ENCODE measurements around the gene ST8SIA5. TPM values are rescaled to one million over a fixed set of nuclear protein-coding genes. Genes with fewer than 3 reads are reported as not detected.

ST8SIA5 gene
- total and polyA plus RNA-seq, 2 experiments from 2014 or later: 3.3 to 4.8 TPM

DNA sequence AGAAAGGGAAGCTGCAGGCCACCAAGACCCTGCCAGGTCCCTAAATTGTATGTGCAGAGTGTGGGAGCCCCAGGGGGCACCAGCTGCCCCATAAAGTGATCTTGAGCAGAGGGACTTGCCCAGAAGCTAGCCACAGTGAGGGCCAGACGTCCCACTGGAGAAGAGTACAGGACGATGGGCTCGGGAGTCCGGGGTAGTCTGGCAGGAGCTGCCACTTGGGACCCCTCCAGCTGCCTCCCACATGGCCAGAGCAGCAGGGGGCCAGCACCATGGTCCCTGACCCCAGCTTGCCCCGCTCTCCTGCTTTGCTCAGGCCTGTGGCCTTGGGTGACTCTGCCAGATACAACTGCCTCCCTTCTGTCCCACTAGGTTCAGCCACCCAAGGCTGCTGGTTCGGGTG is 88.2 kb downstream of the ST8SIA5 start:
- H3K4me1 Mint-ChIP-seq: peaks cover 26% of the 10 kb centered on the region
- H3K79me2 ChIP-seq (replicated peaks; ENCODE audit: insufficient read depth): no peaks in the 10 kb centered on the region
- H3K4me1 ChIP-seq (ENCODE audit: insufficient read depth): peaks cover 18% of the 10 kb centered on the region
- H3K9me3 Mint-ChIP-seq: peaks cover under 1% of the 10 kb centered on the region; the same call in 2 of the 3 replicates
- no peak overlapping the region for H3K27ac ChIP-seq (ENCODE audit: low read depth)
- no peak overlapping the region for H3K4me2 ChIP-seq
- H3K27me3 ChIP-seq (ENCODE audit: insufficient read depth): no peaks in the 10 kb centered on the region
- H3K36me3 ChIP-seq (ENCODE audit: insufficient read depth): no peaks in the 10 kb centered on the region
- no peaks in the 10 kb centered on the region for H3F3A ChIP-seq (replicated peaks; ENCODE audit: low read depth)
- H3K4me3 ChIP-seq: no peak overlapping the region
- no peaks in the 10 kb centered on the region for H3K9me2 ChIP-seq (ENCODE audit: insufficient read depth)
- H3K27me3 Mint-ChIP-seq (ENCODE audit: insufficient read depth, low read depth, poor library complexity): peaks cover under 1% of the 10 kb centered on the region
- TF ChIP-seq NANOG (IDR thresholded peaks at IDR 0.05; ENCODE audit: borderline replicate concordance) (no peak), ZNF331 (CRISPR knock-in tag; IDR thresholded peaks at IDR 0.05; ENCODE audit: low read depth) (no peak), STAT1 (IDR thresholded peaks at IDR 0.05; ENCODE audit: unreplicated experiment) (no peak)
- ATAC-seq (no peak), DNase-seq (ENCODE audit: low spot score) (no peak)
- no peak overlapping the region for H3K4me3 Mint-ChIP-seq
- H4K20me1 ChIP-seq (replicated peaks; ENCODE audit: insufficient read depth): no peaks in the 10 kb centered on the region
- no peak overlapping the region for H2AFZ ChIP-seq
- H3K36me3 Mint-ChIP-seq (ENCODE audit: low read depth): peaks cover under 1% of the 10 kb centered on the region; the same call in 1 of the 3 replicates
- no peak overlapping the region for H3K27ac Mint-ChIP-seq

DNA sequence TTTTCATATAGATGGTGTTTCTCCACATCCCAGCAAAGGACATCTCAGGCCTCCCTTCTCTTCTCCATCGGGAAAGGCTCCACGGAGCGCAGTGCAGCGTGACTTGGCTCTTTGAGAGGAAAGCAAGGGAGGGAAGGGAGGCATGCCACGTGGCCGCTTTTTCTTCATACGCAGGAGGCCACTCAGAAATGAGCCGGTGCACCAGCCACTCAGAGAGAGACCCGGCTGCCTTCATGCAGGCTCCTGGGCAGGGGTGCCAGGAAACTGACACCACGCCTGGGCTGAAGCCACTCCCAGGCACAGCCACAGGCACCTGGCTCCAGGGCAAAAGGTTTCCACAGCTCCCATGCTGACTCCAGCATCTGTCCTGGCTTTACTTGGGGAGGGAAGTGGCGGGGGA is 88.7 kb downstream of the ST8SIA5 start:
- ATAC-seq (peak; percentile 63; the same call in 2 of the 3 replicates), DNase-seq (ENCODE audit: low spot score) (peak; percentile 17)
- Histone ChIP-seq H3K27ac (ENCODE audit: low read depth) (no peak overlapping the region), H4K20me1 (replicated peaks; ENCODE audit: insufficient read depth) (no peaks in the 10 kb centered on the region), H3K4me2 (no peak overlapping the region), H3F3A (replicated peaks; ENCODE audit: low read depth) (no peaks in the 10 kb centered on the region), H3K79me2 (replicated peaks; ENCODE audit: insufficient read depth) (no peaks in the 10 kb centered on the region), H3K36me3 (ENCODE audit: insufficient read depth) (no peaks in the 10 kb centered on the region), H3K4me1 (ENCODE audit: insufficient read depth) (peaks cover 18% of the 10 kb centered on the region), H2AFZ (peak overlapping the region; percentile 76; the same call in 1 of the 2 replicates), H3K4me3 (no peak overlapping the region), H3K27me3 (ENCODE audit: insufficient read depth) (no peaks in the 10 kb centered on the region), H3K9me2 (ENCODE audit: insufficient read depth) (no peaks in the 10 kb centered on the region)
- Mint-ChIP-seq H3K4me3 (no peak overlapping the region), H3K27ac (no peak overlapping the region), H3K4me1 (peaks cover 26% of the 10 kb centered on the region), H3K9me3 (peaks cover 6% of the 10 kb centered on the region), H3K36me3 (ENCODE audit: low read depth) (peaks cover 3% of the 10 kb centered on the region; the same call in 1 of the 3 replicates), H3K27me3 (ENCODE audit: insufficient read depth, low read depth, poor library complexity) (no peaks in the 10 kb centered on the region)
- no peak for TF ChIP-seq EZH2 (IDR thresholded peaks at IDR 0.05; ENCODE audit: low read depth, unreplicated experiment)
- TF ChIP-seq, protein P1, sequence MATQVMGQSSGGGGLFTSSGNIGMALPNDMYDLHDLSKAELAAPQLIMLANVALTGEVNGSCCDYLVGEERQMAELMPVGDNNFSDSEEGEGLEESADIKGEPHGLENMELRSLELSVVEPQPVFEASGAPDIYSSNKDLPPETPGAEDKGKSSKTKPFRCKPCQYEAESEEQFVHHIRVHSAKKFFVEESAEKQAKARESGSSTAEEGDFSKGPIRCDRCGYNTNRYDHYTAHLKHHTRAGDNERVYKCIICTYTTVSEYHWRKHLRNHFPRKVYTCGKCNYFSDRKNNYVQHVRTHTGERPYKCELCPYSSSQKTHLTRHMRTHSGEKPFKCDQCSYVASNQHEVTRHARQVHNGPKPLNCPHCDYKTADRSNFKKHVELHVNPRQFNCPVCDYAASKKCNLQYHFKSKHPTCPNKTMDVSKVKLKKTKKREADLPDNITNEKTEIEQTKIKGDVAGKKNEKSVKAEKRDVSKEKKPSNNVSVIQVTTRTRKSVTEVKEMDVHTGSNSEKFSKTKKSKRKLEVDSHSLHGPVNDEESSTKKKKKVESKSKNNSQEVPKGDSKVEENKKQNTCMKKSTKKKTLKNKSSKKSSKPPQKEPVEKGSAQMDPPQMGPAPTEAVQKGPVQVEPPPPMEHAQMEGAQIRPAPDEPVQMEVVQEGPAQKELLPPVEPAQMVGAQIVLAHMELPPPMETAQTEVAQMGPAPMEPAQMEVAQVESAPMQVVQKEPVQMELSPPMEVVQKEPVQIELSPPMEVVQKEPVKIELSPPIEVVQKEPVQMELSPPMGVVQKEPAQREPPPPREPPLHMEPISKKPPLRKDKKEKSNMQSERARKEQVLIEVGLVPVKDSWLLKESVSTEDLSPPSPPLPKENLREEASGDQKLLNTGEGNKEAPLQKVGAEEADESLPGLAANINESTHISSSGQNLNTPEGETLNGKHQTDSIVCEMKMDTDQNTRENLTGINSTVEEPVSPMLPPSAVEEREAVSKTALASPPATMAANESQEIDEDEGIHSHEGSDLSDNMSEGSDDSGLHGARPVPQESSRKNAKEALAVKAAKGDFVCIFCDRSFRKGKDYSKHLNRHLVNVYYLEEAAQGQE (IDR thresholded peaks at IDR 0.05; ENCODE audit: unreplicated experiment): no peak
- TF ChIP-seq POLR2AphosphoS5 (IDR thresholded peaks at IDR 0.05; ENCODE audit: low read depth): no peak

GRCh38 chr18:46663539-46663938 is 93.3 kb downstream of the ST8SIA5 start:
- H3K36me3 ChIP-seq (ENCODE audit: insufficient read depth): no peaks in the 10 kb centered on the region
- DNase-seq (ENCODE audit: low spot score): no peak
- no peaks in the 10 kb centered on the region for H3K9me2 ChIP-seq (ENCODE audit: insufficient read depth)
- Mint-ChIP-seq H3K4me1 (peaks cover 10% of the 10 kb centered on the region), H3K36me3 (ENCODE audit: low read depth) (peaks cover 3% of the 10 kb centered on the region; the same call in 1 of the 3 replicates), H3K9me3 (peaks cover 9% of the 10 kb centered on the region), H3K27me3 (ENCODE audit: insufficient read depth, low read depth, poor library complexity) (no peaks in the 10 kb centered on the region), H3K27ac (no peak overlapping the region), H3K4me3 (no peak overlapping the region)
- H3K4me3 ChIP-seq: no peak overlapping the region
- no peak for ATAC-seq
- H3K27ac ChIP-seq (ENCODE audit: low read depth): no peak overlapping the region
- H3K27me3 ChIP-seq (ENCODE audit: insufficient read depth): no peaks in the 10 kb centered on the region
- no peak overlapping the region for H3K4me2 ChIP-seq
- no peak overlapping the region for H2AFZ ChIP-seq
- H4K20me1 ChIP-seq (replicated peaks; ENCODE audit: insufficient read depth): no peaks in the 10 kb centered on the region
- H3K79me2 ChIP-seq (replicated peaks; ENCODE audit: insufficient read depth): no peaks in the 10 kb centered on the region
- peaks cover 6% of the 10 kb centered on the region; the same call in 1 of the 2 replicates for H3K4me1 ChIP-seq (ENCODE audit: insufficient read depth)
- no peaks in the 10 kb centered on the region for H3F3A ChIP-seq (replicated peaks; ENCODE audit: low read depth)
- TF ChIP-seq STAT1 (IDR thresholded peaks at IDR 0.05; ENCODE audit: unreplicated experiment) (no peak), ZNF114 (CRISPR knock-in tag; IDR thresholded peaks at IDR 0.05) (no peak), NANOG (IDR thresholded peaks at IDR 0.05; ENCODE audit: borderline replicate concordance) (no peak), CTCF (conservative IDR thresholded peaks at IDR 0.05; ENCODE audit: low read depth in 2 of 2) (no peak), CREB1 (CRISPR knock-in tag; IDR thresholded peaks at IDR 0.05; ENCODE audit: low read depth) (no peak), POLR2AphosphoS5 (IDR thresholded peaks at IDR 0.05; ENCODE audit: low read depth) (no peak), EZH2phosphoT487 (IDR thresholded peaks at IDR 0.05; ENCODE audit: unreplicated experiment) (no peak), JUNB (IDR thresholded peaks at IDR 0.05; ENCODE audit: unreplicated experiment) (no peak)
- TF ChIP-seq, protein P1 (IDR thresholded peaks at IDR 0.05; ENCODE audit: unreplicated experiment): no peak
